GM19193 (cell line): ENCODE results near the gene ITGA1.

Experiments
- POLR2A ChIP-seq: IDR thresholded peaks from 4 replicates; pipeline ENCODE4 v1.6.1; 2011; ENCODE audit not compliant: insufficient read depth, insufficient read length; ENCODE audit errors: extremely low read depth

Gene ITGA1

DNA sequence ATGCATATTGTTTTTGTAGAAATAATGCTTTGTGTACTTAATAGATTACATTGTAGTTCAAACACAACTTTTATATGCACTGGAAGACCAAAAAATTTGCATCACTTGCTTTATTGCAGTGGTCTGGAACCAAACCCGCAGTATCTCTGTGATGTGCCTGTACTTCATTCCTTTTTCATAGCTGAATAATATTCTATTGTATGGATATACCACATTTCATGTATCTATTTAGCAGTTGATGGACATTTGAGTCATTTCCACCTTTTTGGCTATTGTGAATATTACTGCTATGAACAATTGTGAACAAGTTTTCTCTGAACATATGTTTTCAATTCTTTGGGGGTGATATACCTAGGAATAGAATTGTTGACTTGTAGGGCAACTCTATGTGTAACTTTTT lies 40.1 kb downstream of the ITGA1 start:
- no peak for TF ChIP-seq POLR2A

DNA sequence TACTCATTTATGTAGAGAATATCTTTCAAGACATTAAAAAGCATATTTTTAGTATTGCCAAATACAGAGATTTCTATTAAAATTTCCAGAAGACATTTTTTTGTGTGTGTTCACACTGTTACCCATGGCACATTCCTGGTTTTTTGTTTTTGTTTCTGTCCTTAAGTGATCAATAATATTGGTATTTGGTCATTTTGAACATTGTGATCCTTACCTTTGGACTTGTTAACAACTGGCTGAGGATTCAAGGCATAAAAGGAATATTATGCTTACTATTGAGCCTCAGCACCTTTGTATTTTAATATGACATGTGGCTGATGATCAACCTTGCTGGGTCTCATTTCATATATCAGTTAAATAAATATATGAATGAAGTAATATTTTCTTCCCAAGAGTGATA lies 41.9 kb downstream of the ITGA1 start:
- TF ChIP-seq POLR2A = no peak

DNA sequence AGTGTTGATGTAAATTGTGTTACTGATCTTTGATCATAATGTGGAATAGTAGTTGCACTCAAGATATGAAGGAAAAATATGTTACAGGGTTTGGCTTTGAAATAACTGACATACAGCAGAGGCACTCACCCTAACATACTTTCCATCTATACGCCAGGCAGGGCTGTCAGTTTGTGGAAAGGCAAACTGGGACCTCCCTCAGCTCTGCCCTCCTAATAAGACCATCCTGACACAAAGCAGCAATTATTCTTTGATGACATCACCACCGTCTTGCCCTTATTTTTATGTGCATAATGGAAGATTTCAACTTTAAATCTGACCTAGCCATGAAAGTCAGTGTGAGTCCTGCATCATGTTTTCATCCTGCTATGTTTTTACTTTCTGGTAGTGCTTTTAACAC lies 42.9 kb downstream of the ITGA1 start:
- no peak for TF ChIP-seq POLR2A

DNA sequence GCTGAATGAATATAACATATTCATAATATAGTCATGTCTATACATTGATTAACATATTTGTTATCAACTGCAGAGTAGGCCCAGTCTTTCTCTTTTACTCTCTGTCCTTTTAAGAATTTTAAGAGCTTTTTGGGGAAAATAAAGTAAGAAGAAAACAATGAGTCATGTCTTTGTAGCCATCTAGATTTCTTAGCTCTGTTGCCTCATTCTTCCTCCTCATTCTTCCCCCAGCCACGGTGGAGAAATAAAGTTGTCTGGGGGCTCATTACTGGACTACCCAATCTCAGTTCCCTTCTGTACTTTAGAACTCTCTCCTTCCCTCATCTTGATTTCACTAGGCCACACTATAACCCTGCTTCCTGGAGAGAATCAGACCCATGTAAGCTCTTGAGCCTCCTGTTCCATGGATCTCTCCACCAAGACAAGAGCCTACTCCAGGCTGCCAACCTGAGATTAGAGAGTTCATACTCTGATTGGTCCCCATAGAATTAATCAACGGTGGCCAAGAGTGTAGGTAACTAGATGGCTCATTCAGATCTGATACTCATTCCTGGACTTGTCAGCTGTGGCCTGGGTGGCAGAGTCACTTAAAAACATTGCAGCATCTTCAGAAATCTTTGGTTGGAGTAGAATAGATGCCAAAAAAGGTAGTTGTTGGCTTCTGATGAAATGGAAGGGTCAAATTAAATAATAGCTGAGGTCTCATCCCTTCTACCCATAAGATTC lies 44.2 kb downstream of the ITGA1 start:
- TF ChIP-seq POLR2A = no peak

DNA sequence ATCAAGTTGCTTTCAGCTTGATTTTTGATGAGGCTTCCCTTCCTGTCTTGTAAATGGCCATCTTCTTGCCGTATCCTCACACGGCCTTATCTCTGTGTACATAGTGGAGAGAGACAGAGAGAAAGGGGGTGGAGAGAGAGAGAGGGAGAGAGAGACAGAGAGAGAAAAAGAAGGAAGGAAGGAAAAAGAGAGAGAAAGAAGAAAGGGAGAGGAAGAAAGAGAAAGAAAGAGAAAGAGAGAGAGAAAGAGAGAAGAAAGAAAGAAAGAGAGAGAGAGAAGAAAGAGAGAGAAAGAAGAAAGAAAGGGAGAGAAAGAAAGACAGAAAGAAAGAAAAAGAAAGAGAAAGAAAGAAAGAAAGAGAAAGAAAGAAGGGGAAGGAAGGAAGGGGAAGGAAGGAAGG lies 46.6 kb downstream of the ITGA1 start:
- TF ChIP-seq POLR2A = no peak

DNA sequence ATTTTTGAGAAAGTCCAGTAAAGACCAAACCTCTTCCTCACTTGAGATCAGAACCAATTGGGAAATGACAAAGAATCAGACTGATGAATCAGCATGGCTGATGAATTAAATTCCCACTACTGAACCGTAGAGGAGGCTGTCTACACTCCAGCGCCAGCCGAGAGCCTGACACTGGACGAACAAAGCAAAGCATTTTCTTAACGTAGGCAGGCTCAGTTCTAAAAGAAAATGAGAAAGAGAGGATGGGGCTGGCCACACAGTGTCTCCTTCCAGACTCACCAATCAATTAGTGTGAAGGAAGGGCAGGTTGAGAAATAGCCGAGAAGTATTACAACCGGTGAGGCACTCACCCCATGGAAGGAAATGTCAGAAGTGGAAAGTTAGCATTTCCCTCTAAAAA lies 49.4 kb downstream of the ITGA1 start:
- no peak for TF ChIP-seq POLR2A

DNA sequence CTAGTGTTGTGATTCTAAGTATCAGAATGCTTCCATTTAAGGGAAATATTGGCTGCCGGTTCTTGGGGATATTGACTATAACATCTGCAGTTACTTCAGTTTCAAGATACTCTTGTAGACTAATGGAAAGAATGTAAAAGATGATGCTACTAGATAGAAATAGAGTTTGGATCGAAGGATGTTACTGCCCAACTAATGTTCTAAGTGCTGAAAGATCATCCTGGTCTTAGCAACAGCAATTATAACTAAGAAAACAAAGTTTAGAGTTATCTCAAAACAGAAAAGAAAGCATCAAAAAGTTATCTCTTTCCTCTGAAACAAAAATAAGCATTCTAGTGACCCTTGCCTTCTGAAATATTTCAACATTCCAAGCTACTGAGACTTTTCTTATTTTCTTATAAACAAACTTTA lies 49.9 kb downstream of the ITGA1 start:
- TF ChIP-seq POLR2A = no peak

DNA sequence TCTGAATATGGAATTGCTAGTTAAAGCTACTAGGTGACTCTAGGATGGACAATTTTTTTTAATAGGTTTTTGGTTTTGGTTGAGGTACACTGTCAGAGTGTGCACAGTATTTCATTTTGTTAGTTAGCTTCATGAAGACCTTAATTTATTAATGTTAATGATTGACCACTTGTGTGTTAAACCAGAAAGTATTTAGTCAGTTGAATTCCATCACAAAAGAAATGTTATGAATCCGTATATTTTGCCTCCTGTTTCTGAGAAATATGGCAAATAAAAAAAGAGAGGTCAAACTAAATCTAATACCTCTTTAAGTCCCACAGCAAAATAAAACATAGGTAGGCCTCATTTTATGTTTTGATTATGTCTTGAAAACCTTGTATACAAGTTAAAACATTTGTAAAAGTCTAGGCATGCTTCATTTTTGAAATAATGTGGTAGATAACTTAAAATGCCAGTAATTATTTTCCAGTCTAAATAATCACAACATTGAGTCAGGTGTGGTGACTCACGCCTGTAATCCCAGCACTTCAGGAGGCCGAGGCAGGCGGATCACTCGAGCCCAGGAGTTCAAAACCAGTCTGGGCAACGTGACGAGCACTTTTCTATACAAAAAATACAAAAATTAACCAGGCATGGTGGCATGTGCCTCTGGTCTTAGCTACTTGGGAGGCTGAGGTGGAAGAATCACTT lies 50.8 kb downstream of the ITGA1 start:
- TF ChIP-seq POLR2A = no peak

DNA sequence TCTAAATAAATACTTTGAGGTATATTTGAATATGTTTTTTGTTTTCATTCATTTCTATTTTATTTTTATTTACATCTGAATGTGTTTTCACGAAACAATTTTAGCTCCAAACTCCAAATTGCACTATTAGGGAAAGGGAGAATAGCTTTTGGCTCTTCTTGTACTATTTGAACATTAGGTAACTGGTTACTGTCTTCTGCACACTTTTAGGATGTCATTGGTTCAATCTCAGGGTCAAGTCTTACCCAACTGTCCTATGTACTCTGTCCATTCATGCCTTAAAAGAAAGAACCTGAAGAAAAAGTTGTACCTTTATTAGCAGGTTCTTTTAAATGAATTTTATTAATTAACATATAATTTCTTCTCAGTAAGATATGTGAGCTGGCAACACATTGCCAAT lies 51.6 kb downstream of the ITGA1 start:
- no peak for TF ChIP-seq POLR2A

DNA sequence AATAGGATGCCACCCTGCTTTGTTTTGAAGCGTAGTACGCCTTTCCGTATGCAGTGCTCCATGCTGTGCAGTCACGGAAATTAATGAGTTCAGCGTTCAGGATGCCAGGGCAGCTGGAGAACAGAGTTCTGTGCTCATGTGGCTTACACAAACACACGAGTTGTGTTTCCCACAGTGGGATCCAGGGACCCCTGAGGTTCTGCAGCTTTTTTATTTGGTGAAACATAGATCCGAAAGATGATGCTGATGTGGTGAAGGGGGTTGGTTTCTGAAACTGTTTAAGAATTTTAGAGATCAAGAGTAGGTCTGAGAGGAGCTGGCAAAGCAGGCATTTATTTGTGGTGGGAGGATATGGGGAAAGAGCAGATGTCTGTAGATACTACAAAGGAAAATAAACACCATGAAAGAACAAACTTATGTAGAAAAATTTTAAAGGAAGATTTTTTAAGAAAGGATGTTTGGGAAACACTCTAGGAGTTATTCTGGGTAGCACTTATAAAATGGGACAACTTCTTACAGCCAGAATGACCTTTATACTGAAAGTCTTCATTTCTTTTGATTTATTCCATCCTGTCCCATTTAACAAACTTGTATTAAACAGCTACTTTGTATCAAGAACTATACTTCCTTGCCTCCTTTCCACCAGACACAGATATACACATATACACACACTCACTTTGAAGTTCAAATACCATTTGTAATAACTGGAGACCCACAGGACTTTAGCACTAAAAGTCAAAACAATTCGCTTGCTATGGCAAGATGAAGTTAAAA lies 52.7 kb downstream of the ITGA1 start:
- no peak for TF ChIP-seq POLR2A

DNA sequence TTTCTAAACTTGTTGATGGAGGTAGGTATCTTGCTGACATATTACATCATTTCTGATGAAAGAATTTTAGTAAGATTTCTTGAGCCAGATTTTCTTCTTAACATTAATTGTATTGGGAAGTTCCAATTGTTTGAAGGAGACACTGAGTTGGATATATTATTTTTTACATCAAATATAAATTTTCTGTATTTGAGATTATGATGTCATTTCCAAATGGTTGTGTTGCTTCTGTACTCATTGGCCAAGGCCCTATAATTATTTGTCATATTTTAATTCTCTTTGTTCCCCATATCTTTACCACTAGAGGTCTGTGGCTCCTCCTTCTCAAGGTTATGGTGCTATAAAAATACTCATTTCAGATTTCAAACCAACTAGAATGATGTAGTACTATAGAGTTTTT lies 53.4 kb downstream of the ITGA1 start:
- TF ChIP-seq POLR2A = no peak

DNA sequence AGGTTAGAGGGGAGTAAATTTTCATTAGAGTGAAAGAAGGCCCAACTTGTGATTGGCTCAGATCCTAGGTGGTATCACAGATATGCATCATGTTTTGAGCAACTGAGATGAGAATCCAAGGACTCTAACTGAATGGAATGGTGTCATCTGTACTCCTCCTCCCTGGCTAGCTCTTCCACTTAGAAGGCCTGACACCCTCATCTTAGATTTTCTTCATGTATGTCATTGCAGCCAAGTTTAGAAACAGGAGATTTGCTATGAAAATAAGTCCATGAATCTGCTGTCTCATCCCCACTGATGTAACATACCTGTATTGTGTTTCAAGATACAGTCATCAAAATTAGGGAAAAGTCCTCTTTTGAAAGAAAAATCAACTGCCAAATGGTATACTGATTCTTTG lies 54.4 kb downstream of the ITGA1 start:
- no peak for TF ChIP-seq POLR2A

DNA sequence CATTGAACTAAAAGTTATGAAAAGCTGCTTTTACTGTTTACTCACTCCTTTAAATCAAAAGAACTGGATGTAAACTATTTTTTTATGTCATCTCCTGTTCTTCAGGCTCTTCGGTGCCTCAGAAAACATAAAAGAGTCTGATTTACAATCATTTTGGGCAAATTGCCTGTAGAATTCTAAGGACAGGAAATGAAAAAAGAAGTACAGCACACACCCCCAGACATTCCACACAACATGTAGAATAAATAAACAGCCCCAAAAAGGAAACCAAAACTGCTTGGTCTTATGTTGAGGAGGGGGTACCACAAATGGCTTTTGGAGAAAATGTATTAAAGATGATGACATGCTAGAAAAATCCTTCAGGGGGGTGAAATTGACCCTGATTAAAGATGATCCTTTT lies 57.2 kb downstream of the ITGA1 start:
- TF ChIP-seq POLR2A = no peak

DNA sequence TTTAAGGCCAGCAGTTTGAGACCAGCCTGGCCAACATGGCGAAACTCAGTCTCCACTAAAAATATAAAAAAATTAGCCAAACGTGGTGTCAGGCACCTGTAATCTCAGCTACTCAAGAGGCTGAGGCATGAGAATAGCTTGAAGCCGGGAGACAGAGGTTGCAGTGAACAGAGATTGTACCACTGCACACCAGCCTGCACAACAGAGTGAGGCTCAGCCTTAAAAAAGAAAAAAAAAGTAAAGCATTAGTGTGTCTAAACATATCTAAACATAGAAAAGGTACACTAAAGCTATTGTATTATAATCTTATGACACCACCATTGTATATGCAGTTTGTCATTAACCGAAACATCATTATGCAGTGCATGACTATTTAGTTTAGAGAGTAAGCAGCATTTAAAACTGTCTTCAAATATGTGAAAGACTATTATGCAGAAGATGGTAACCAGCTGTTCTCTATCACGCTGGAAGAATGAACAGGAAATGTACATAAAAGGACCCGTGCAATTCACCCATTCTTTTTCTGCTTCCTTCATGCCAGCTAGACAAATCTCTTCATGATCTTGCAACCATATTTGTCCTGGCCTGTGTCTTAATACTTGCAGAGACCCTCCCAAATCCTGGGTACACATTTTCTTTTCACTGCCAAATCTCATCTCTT lies 58.6 kb downstream of the ITGA1 start:
- TF ChIP-seq POLR2A = no peak

DNA sequence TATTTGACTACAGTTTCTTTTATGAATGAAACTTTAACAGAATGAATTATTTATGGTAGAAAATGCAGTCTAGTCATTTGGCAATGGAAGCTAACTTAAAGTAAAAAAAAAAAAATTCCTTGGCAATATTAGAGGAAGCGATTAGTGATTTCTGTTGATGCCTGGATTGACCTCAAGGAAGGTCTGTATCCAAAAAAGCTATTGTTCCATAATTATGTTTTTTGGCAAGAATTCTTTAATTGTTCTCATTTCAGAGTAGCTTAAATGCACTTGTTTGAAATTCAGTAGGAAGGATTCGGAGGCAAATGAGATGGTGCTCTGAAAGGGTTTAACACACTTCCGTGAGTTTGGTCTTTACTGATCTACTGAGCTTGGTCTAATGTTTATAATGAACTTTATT lies 61.8 kb downstream of the ITGA1 start:
- TF ChIP-seq POLR2A = no peak

DNA sequence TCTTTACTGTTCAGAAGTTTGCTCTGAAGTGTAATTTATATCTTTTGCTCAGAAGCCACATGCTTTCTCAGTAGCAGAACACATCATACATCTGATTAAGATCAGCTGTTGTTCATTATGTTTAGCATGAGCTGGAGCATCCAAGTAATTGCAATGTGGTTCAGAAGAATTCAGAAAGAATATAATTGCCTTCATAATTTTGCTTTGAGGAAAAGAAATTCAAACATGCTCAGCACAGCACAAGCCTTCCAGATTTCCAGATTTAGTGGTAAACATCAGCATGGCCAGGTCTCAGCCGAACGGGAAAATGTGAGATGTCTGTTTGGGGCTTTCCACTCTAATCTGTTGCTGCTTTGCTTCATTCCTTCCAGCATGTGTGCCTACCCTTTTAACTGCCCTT lies 65.9 kb downstream of the ITGA1 start:
- TF ChIP-seq POLR2A = no peak

DNA sequence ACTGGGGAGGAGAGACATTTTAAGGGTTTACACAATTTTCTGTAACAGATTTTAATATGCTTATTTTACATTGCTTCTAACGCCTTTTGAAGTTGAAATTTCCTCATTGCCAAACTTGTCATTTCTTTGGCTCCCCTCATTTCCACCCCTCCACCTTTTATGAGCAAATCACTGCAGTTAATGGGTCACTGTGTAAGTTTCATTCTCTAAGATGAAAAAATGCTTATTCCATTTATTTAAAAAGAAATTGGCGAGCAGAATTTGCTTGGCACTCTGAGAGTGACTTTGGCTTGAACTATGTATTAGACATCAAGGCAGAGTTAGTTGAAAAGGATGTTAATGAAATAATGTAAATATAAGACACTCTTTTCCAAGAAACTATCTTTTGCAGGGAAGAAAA lies 66.6 kb downstream of the ITGA1 start:
- TF ChIP-seq POLR2A = no peak
